ENCODE measurements around the gene SRMS. TPM values are rescaled to one million over a fixed set of nuclear protein-coding genes. Genes with fewer than 3 reads are reported as not detected.

The SRMS gene
- total and polyA plus RNA-seq, 7 donors = 0.19 to 2.4 TPM; not detected in 5

DNA sequence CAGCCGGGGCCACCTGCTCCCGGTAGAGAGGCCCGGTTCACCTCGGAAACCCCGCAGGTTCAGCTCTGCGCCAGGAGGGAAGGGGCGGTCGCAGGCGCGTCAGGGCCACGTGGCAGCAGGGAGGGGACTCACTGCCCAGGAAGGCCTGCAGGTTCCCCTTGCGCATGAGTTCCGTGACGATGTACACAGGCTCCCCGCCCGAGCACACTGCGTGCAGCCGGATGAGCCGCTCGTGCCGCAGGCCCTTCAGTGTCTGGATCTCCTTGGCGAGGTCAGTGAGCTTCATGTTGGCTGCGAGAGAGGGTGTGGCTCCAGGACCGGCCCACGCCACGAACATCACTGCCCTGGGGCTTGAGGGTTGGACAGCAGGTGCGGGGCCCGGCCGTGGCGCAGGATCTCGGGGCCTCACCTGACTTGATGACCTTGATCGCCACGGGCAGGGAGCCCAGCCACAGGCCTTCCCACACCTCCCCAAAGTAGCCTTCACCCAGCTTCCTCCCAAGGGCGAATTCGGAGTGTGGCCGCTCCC, 5.5 kb downstream of the SRMS start:
- WGBS, 2 donors = 46 to 86% methylated on average over 36 of the region's 36 CpGs
- H3K4me3 ChIP-seq = no peak overlapping the region
- intact Hi-C loops (cut with DNase I) = no loop called here
- H3K27ac ChIP-seq = no peak overlapping the region
- DNase-seq = no peak
- peaks cover 0 to 11% (median 9%) of the 10 kb centered on the region in 4 donors for H3K4me1 ChIP-seq
- no peaks in the 10 kb centered on the region for H3K9me3 ChIP-seq
- TF ChIP-seq, protein P1, sequence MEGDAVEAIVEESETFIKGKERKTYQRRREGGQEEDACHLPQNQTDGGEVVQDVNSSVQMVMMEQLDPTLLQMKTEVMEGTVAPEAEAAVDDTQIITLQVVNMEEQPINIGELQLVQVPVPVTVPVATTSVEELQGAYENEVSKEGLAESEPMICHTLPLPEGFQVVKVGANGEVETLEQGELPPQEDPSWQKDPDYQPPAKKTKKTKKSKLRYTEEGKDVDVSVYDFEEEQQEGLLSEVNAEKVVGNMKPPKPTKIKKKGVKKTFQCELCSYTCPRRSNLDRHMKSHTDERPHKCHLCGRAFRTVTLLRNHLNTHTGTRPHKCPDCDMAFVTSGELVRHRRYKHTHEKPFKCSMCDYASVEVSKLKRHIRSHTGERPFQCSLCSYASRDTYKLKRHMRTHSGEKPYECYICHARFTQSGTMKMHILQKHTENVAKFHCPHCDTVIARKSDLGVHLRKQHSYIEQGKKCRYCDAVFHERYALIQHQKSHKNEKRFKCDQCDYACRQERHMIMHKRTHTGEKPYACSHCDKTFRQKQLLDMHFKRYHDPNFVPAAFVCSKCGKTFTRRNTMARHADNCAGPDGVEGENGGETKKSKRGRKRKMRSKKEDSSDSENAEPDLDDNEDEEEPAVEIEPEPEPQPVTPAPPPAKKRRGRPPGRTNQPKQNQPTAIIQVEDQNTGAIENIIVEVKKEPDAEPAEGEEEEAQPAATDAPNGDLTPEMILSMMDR (IDR thresholded peaks at IDR 0.05) = no peak
- TF ChIP-seq POLR2AphosphoS5 (IDR thresholded peaks at IDR 0.05) = no peak
- no peak for TF ChIP-seq EP300 (IDR thresholded peaks at IDR 0.05)
- TF ChIP-seq POLR2A (IDR thresholded peaks at IDR 0.05) = peak in 1 of 2 donors; percentile 60
- H3K27me3 ChIP-seq = peaks cover 2 to 33% (median 19%) of the 10 kb centered on the region in 3 donors
- no peaks in the 10 kb centered on the region for H3K36me3 ChIP-seq

GRCh38 chr20:63541371-63541770, 6.2 kb downstream of the SRMS start:
- WGBS, 2 donors = 92 to 95% methylated on average over 28 of the region's 28 CpGs
- no peak for DNase-seq
- Histone ChIP-seq H3K9me3 (no peaks in the 10 kb centered on the region), H3K27ac (no peak overlapping the region), H3K4me3 (no peak overlapping the region), H3K36me3 (no peaks in the 10 kb centered on the region), H3K4me1 (peaks cover 0 to 11% (median 9%) of the 10 kb centered on the region in 4 donors), H3K27me3 (peaks cover 2 to 33% (median 19%) of the 10 kb centered on the region in 3 donors)
- TF ChIP-seq EP300 (IDR thresholded peaks at IDR 0.05) (no peak), POLR2AphosphoS5 (IDR thresholded peaks at IDR 0.05) (no peak), POLR2A (IDR thresholded peaks at IDR 0.05) (no peak)
- TF ChIP-seq, protein P1 (IDR thresholded peaks at IDR 0.05) = no peak
- intact Hi-C loops (cut with DNase I) = no loop called here

DNA sequence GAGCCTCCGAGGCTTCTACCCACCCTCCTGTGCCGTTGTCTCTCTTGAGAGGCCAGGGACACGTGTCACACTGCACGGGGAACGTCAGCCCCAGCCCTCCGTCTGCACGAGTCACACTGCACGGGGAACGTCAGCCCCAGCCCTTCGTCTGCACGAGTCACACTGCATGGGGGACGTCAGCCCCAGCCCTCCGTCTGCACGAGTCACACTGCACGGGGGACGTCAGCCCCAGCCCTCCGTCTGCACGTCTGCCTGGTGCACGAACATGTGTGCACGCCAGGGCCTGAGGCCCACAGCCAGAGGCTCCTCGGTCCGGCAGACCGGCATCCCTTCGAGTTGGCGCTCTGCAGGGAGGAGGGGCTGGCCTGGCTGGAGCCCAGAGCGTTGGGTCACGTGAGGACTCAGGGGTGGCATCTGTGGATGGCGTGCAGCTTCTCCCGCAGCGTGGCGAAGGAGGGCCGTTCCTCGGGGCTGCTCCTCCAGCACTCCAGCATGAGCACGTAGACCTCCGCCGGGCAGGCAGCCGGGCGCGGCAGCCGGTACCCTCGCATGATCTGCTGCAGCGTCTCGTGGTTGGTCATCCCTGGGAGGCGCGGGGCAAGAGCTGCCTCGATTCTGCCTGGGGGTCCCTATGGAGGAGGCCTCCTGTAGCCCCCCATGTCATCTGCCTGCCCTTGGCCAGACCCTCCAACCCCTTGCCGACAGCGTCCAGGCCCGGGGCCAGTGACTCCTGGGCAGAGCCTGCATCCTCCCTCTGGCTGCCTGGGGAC, 6.9 kb downstream of the SRMS start:
- H3K27me3 ChIP-seq = peaks cover 2 to 30% (median 15%) of the 10 kb centered on the region in 3 donors
- no peaks in the 10 kb centered on the region for H3K36me3 ChIP-seq
- TF ChIP-seq POLR2A (IDR thresholded peaks at IDR 0.05) = no peak
- H3K4me1 ChIP-seq = peaks cover 0 to 11% (median 9%) of the 10 kb centered on the region in 4 donors
- 82 to 87% methylated on average over 49 of the region's 49 CpGs for WGBS, 2 donors
- no peaks in the 10 kb centered on the region for H3K9me3 ChIP-seq
- intact Hi-C loops (cut with DNase I) = no loop called here
- no peak overlapping the region for H3K4me3 ChIP-seq
- no peak for DNase-seq
- H3K27ac ChIP-seq = no peak overlapping the region

GRCh38 chr20:63539441-63540370, 7.8 kb downstream of the SRMS start:
- Histone ChIP-seq H3K36me3 (no peaks in the 10 kb centered on the region), H3K27me3 (peaks cover 7 to 37% (median 23%) of the 10 kb centered on the region in 3 donors), H3K9me3 (no peaks in the 10 kb centered on the region), H3K27ac (no peak overlapping the region), H3K4me3 (no peak overlapping the region), H3K4me1 (peaks cover 0 to 11% (median 9%) of the 10 kb centered on the region in 4 donors)
- DNase-seq = no peak
- TF ChIP-seq POLR2A (IDR thresholded peaks at IDR 0.05) (no peak), POLR2AphosphoS5 (IDR thresholded peaks at IDR 0.05) (no peak), EP300 (IDR thresholded peaks at IDR 0.05) (no peak)
- TF ChIP-seq, protein P1 (IDR thresholded peaks at IDR 0.05) = no peak
- 86 to 90% methylated on average over 29 of the region's 29 CpGs for WGBS, 2 donors
- intact Hi-C loops (cut with DNase I) = loop anchor here (2.0 kb wide), 1 partner anchor 435 kb away; no protein-coding TSS in a partner anchor
